Gastrocnemius medialis (tissue), 4 donors: ENCODE data around the gene ARID1B. TPM values are rescaled to one million over a fixed set of nuclear protein-coding genes. Genes with fewer than 3 reads are reported as not detected.

ENCODE experiments used
- ATAC-seq, 2 donors: fragments of 150-250 bp; one replicate each; pipeline ENCODE4 v1.9.1; 2016
- DNase-seq, 2 donors: peaks; one replicate each; pipeline ENCODE4 v3.0.0-alpha.2; 2019
- H3K27ac ChIP-seq, 4 donors: fragments of 200-600 bp; sonication (generic); 1 replicate in 1 of 4; 2 replicates in 3 of 4; pipeline ENCODE4 v1.5.1; 2016 to 2018; ENCODE audit warnings: mild to moderate bottlenecking in 2 of 4, moderate library complexity in 1 of 4
- H3K27me3 ChIP-seq, 3 donors: fragments of 200-600 bp; sonication (generic) in 2 of 3; 1 replicate in 1 of 3; 2 replicates in 2 of 3; pipeline versions ENCODE4 v1.5.1 to v1.6.0; 2016 to 2019; ENCODE audit warnings: mild to moderate bottlenecking in 1 of 3, moderate library complexity in 1 of 3
- H3K36me3 ChIP-seq, 2 donors: fragments of 200-600 bp; sonication (generic) in 1 of 2; one replicate each; pipeline ENCODE4 v1.5.1; 2017 to 2018
- H3K4me1 ChIP-seq, 2 donors: fragments of 200-600 bp; sonication (generic) in 1 of 2; one replicate each; pipeline ENCODE4 v1.5.1; 2016 to 2017; ENCODE audit warnings: mild to moderate bottlenecking in 2 of 2
- H3K4me3 ChIP-seq, 4 donors: fragments of 200-600 bp; sonication (generic) in 3 of 4; 1 replicate in 1 of 4; 2 replicates in 3 of 4; pipeline ENCODE4 v1.5.1; 2016 to 2019; ENCODE audit warnings: mild to moderate bottlenecking in 2 of 4
- H3K9me3 ChIP-seq, 3 donors: fragments of 200-600 bp; sonication (generic) in 2 of 3; 1 replicate in 1 of 3; 2 replicates in 2 of 3; pipeline ENCODE4 v1.5.1; 2016 to 2019
- POLR2A ChIP-seq, 2 donors: fragments of 450-650 bp; IDR thresholded peaks; one replicate each; pipeline ENCODE4 v1.6.1; 2017; ENCODE audit warnings: antibody characterized with exemption in 2 of 2, mild to moderate bottlenecking in 2 of 2, moderate library complexity in 2 of 2
- in situ Hi-C, 4 donors: fragments of 200-750 bp; cut with MboI; loops; one replicate each; pipeline versions ENCODE4 v1.15.0 to v1.8.0; 2017; ENCODE audit warnings: low sequenced_read_pairs in 4 of 4
- intact Hi-C: fragments of 100-400 bp; cut with DNase I; formaldehyde crosslinking; loops from one replicate; pipeline ENCODE4 v1.15.1; 2023; ENCODE audit warnings: low total_unique reads
- total RNA-seq, 4 donors: library from RNA; depleted of rRNA; stranded (reverse); fragments of >200 nt; gene quantifications; one replicate each; pipeline versions ENCODE4 v1.1.0 to v1.2.3, GENCODE V29; 2016
- TF ChIP-seq, protein P1 (sequence below), 5 experiments: fragments of 450-650 bp in 3 of 5; fragments of 200-600 bp in 2 of 5; sonication (generic) in 2 of 5; IDR thresholded peaks in 4 of 5; conservative IDR thresholded peaks in 1 of 5; 1 replicate in 4 of 5; 2 replicates in 1 of 5; pipeline ENCODE4 v1.5.1; 2016 to 2019; ENCODE audit warnings: antibody characterized with exemption in 5 of 5, mild to moderate bottlenecking in 3 of 5, moderate library complexity in 3 of 5

ARID1B gene
- total RNA-seq, 4 donors from 2014 or later, result 54.9 to 75.3 (median 62.0) TPM

DNA sequence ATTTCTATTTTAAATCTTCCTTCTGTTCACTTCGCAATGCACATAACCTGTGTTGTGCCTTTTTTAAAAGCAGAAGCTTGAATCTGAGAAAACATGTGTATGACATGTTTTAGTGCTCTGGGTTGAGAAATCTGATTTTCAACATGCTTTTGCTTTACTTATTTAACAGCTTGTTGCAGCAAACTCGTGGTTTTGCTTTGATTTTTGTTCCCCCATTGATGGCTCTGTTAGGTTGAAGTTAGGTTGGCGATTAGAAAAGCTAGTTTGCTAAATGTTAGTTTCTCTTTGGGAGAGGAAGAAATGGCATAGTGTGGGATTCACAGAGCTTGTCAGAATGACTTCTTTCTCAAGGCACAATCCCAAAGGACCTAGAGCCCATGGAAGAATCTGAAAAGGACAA is 375.4 kb downstream of the ARID1B start:
- Histone ChIP-seq H3K4me1 (peaks cover 15 to 16% of the 10 kb centered on the region in 2 donors), H3K36me3 (peaks cover 0 to 5% of the 10 kb centered on the region in 2 donors), H3K9me3 (no peaks in the 10 kb centered on the region), H3K27ac (no peak overlapping the region), H3K27me3 (no peaks in the 10 kb centered on the region), H3K4me3 (no peak overlapping the region)
- TF ChIP-seq, protein P1, sequence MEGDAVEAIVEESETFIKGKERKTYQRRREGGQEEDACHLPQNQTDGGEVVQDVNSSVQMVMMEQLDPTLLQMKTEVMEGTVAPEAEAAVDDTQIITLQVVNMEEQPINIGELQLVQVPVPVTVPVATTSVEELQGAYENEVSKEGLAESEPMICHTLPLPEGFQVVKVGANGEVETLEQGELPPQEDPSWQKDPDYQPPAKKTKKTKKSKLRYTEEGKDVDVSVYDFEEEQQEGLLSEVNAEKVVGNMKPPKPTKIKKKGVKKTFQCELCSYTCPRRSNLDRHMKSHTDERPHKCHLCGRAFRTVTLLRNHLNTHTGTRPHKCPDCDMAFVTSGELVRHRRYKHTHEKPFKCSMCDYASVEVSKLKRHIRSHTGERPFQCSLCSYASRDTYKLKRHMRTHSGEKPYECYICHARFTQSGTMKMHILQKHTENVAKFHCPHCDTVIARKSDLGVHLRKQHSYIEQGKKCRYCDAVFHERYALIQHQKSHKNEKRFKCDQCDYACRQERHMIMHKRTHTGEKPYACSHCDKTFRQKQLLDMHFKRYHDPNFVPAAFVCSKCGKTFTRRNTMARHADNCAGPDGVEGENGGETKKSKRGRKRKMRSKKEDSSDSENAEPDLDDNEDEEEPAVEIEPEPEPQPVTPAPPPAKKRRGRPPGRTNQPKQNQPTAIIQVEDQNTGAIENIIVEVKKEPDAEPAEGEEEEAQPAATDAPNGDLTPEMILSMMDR (IDR thresholded peaks at IDR 0.05 in 4 of 5, conservative IDR thresholded peaks at IDR 0.05 in 1 of 5), result no peak
- TF ChIP-seq POLR2A (IDR thresholded peaks at IDR 0.05), result no peak
- in situ Hi-C loops (no loop called here), intact Hi-C loops (no loop called here)
- ATAC-seq (no peak), DNase-seq (no peak)

DNA sequence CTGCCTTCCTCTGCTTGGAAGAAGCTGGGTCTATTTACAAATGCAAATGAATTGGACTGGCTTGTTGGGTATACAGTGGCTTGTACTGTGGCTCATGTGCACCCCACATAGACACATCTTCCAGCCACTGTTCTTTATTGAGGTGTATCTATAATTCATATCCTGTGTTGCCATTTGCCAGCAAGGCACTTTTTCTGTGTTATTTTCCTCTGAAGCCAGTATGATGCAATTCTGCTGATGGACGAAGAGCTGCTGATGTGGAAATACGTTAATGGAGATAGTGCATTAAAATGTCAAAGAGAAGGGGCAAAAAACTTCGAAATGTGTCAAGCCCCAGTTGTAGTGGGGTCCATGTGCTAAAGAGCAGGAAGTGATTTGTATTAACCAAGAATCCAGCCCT is 378.6 kb downstream of the ARID1B start:
- no peak overlapping the region for H3K4me3 ChIP-seq
- H3K36me3 ChIP-seq, result peaks cover 0 to 2% of the 10 kb centered on the region in 2 donors
- TF ChIP-seq POLR2A (IDR thresholded peaks at IDR 0.05), result no peak
- TF ChIP-seq, protein P1 (IDR thresholded peaks at IDR 0.05 in 4 of 5, conservative IDR thresholded peaks at IDR 0.05 in 1 of 5), result no peak
- intact Hi-C loops, result no loop called here
- no peaks in the 10 kb centered on the region for H3K9me3 ChIP-seq
- no peaks in the 10 kb centered on the region for H3K27me3 ChIP-seq
- in situ Hi-C loops, result no loop called here
- no peak for DNase-seq
- peaks cover 0 to 9% of the 10 kb centered on the region in 2 donors for H3K4me1 ChIP-seq
- no peak for ATAC-seq
- no peak overlapping the region for H3K27ac ChIP-seq

DNA sequence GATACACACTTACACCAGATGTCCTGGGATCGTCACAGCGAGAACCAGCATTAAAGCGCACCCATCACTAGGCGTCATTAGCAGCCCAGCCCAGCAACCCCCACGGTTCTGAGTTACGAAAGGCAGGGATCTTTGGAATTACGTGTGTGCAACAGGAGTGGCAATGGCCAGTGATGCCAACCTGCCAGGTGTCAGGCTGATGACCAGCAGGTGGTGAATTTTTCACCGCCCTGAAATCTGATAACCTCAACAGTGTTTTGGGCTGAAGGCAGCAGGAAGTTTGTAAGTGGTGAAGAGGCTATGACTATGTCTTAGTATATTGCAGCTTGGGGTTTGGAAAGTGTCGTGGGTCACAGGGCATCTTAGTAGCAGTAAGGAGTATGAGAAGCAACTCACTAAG is 380.1 kb downstream of the ARID1B start:
- H3K27me3 ChIP-seq, result no peaks in the 10 kb centered on the region
- no peak for TF ChIP-seq POLR2A (IDR thresholded peaks at IDR 0.05)
- TF ChIP-seq, protein P1 (IDR thresholded peaks at IDR 0.05 in 4 of 5, conservative IDR thresholded peaks at IDR 0.05 in 1 of 5), result no peak
- DNase-seq (no peak), ATAC-seq (no peak)
- no peak overlapping the region for H3K4me3 ChIP-seq
- intact Hi-C loops (no loop called here), in situ Hi-C loops (no loop called here)
- no peak overlapping the region for H3K27ac ChIP-seq
- H3K4me1 ChIP-seq, result peaks cover 5 to 9% of the 10 kb centered on the region in 2 donors
- no peaks in the 10 kb centered on the region for H3K36me3 ChIP-seq
- H3K9me3 ChIP-seq, result no peaks in the 10 kb centered on the region

GRCh38 chr6:157158456-157158855 is 381.3 kb downstream of the ARID1B start:
- no peaks in the 10 kb centered on the region for H3K27me3 ChIP-seq
- peaks cover 5 to 11% of the 10 kb centered on the region in 2 donors for H3K4me1 ChIP-seq
- no peak overlapping the region for H3K4me3 ChIP-seq
- intact Hi-C loops (no loop called here), in situ Hi-C loops (no loop called here)
- no peak overlapping the region for H3K27ac ChIP-seq
- TF ChIP-seq POLR2A (IDR thresholded peaks at IDR 0.05), result no peak
- TF ChIP-seq, protein P1 (IDR thresholded peaks at IDR 0.05 in 4 of 5, conservative IDR thresholded peaks at IDR 0.05 in 1 of 5), result no peak
- no peaks in the 10 kb centered on the region for H3K36me3 ChIP-seq
- no peaks in the 10 kb centered on the region for H3K9me3 ChIP-seq
- no peak for DNase-seq
- no peak for ATAC-seq

GRCh38 chr6:157158897-157159296 is 381.7 kb downstream of the ARID1B start:
- TF ChIP-seq, protein P1 (IDR thresholded peaks at IDR 0.05 in 4 of 5, conservative IDR thresholded peaks at IDR 0.05 in 1 of 5), result no peak
- TF ChIP-seq POLR2A (IDR thresholded peaks at IDR 0.05), result no peak
- in situ Hi-C loops, result no loop called here

More at GRCh38 chr6:157158897-157159296, 381.7 kb downstream of the ARID1B start:
- peaks cover 5 to 11% of the 10 kb centered on the region in 2 donors for H3K4me1 ChIP-seq
- H3K36me3 ChIP-seq, result no peaks in the 10 kb centered on the region
- no peak for ATAC-seq
- H3K9me3 ChIP-seq, result no peaks in the 10 kb centered on the region
- no peak overlapping the region for H3K4me3 ChIP-seq
- no peaks in the 10 kb centered on the region for H3K27me3 ChIP-seq
- no peak overlapping the region for H3K27ac ChIP-seq
- no peak for DNase-seq
- intact Hi-C loops, result no loop called here
